DND-41 (cell line): Measurements from ENCODE around the gene VWCE.

Source experiments
- ATAC-seq: fragments of 200-7000 bp; cut with Tn5 transposase; 3 replicates; pipeline ENCODE4 v1.9.1; 2021; ENCODE audit warnings: low read depth; ENCODE audit not compliant: insufficient read depth
- DNase-seq: peaks from one replicate; pipeline ENCODE4 v3.0.0-alpha.2; 2020
- H2AFZ ChIP-seq: 2 replicates; pipeline ENCODE4 v1.6.0; 2012; ENCODE audit warnings: low read depth, low read length
- H3K27ac ChIP-seq: 2 replicates; pipeline ENCODE4 v1.5.1; 2012; ENCODE audit warnings: low read length, inconsistent platforms
- H3K27me3 ChIP-seq: fragments of 200-600 bp; sonication (generic); 2 replicates; pipeline ENCODE4 v1.6.0; 2012; ENCODE audit warnings: low read length, mild to moderate bottlenecking, inconsistent platforms; ENCODE audit not compliant: insufficient read depth, poor library complexity
- H3K36me3 ChIP-seq: 2 replicates; pipeline ENCODE4 v1.5.1; 2012; ENCODE audit warnings: low read length, inconsistent platforms; ENCODE audit not compliant: insufficient read depth
- H3K4me1 ChIP-seq: 2 replicates; pipeline ENCODE4 v1.5.1; 2012; ENCODE audit warnings: mild to moderate bottlenecking, low read length; ENCODE audit not compliant: insufficient read depth
- H3K4me2 ChIP-seq: 2 replicates; pipeline ENCODE4 v1.6.0; 2012; ENCODE audit warnings: mild to moderate bottlenecking, moderate library complexity, low read length, inconsistent platforms; ENCODE audit not compliant: insufficient read depth
- H3K4me3 ChIP-seq, 2 experiments: fragments of 200-600 bp in 1 of 2; shearing (Covaris generic) in 1 of 2; 2 replicates each; pipeline ENCODE4 v1.5.1; 2012 to 2016; ENCODE audit warnings: inconsistent platforms in 2 of 2, low read length in 2 of 2, mild to moderate bottlenecking in 2 of 2, low read depth in 1 of 2, moderate library complexity in 1 of 2
- H3K79me2 ChIP-seq: 2 replicates; pipeline ENCODE4 v1.6.0; 2012; ENCODE audit warnings: low read length, inconsistent platforms; ENCODE audit not compliant: insufficient read depth
- H3K9ac ChIP-seq: 2 replicates; pipeline ENCODE4 v1.6.0; 2012; ENCODE audit warnings: low read depth, mild to moderate bottlenecking, inconsistent platforms, low read length, moderate library complexity
- H3K9me3 ChIP-seq: 2 replicates; pipeline ENCODE4 v1.5.1; 2012; ENCODE audit warnings: low read length, moderate library complexity, mild to moderate bottlenecking, inconsistent platforms; ENCODE audit not compliant: insufficient read depth, severe bottlenecking
- H4K20me1 ChIP-seq: 2 replicates; pipeline ENCODE4 v1.6.0; 2012; ENCODE audit warnings: low read length; ENCODE audit not compliant: insufficient read depth
- CTCF ChIP-seq: IDR thresholded peaks from 2 replicates; pipeline ENCODE4 v1.5.1; 2012; ENCODE audit warnings: borderline replicate concordance, low read length, moderate library complexity, mild to moderate bottlenecking; ENCODE audit not compliant: poor library complexity, severe bottlenecking; ENCODE audit errors: extremely low read depth
- EZH2 ChIP-seq: IDR thresholded peaks from 3 replicates; pipeline ENCODE4 v1.6.1; 2012; ENCODE audit warnings: borderline replicate concordance, low read depth, mild to moderate bottlenecking, moderate library complexity, low read length, inconsistent platforms; ENCODE audit not compliant: severe bottlenecking

The VWCE gene

GRCh38 chr11:61265357-61265756 lies 29.8 kb downstream of the VWCE start:
- no peaks in the 10 kb centered on the region for H3K27me3 ChIP-seq
- no peak for ATAC-seq
- DNase-seq, result no peak

GRCh38 chr11:61264795-61265194 lies 30.3 kb downstream of the VWCE start:
- Histone ChIP-seq H3K4me2 (no peak overlapping the region), H3K9ac (no peak overlapping the region), H3K36me3 (no peaks in the 10 kb centered on the region), H3K4me1 (no peaks in the 10 kb centered on the region), H3K79me2 (no peaks in the 10 kb centered on the region), H3K27ac (no peak overlapping the region), H3K4me3 (no peak overlapping the region), H4K20me1 (no peaks in the 10 kb centered on the region), H3K9me3 (no peaks in the 10 kb centered on the region), H2AFZ (no peak overlapping the region), H3K27me3 (no peaks in the 10 kb centered on the region)
- no peak for TF ChIP-seq CTCF
- TF ChIP-seq EZH2, result no peak
- no peak for DNase-seq
- no peak for ATAC-seq

More at GRCh38 chr11:61265357-61265756, 29.8 kb downstream of the VWCE start:
- no peak overlapping the region for H3K4me2 ChIP-seq
- no peaks in the 10 kb centered on the region for H3K79me2 ChIP-seq
- no peak overlapping the region for H2AFZ ChIP-seq
- H3K9ac ChIP-seq, result no peak overlapping the region
- no peaks in the 10 kb centered on the region for H3K9me3 ChIP-seq
- TF ChIP-seq CTCF (no peak), EZH2 (no peak)
- no peak overlapping the region for H3K4me3 ChIP-seq
- no peaks in the 10 kb centered on the region for H4K20me1 ChIP-seq
- H3K4me1 ChIP-seq, result no peaks in the 10 kb centered on the region
- no peak overlapping the region for H3K27ac ChIP-seq
- H3K36me3 ChIP-seq, result no peaks in the 10 kb centered on the region

GRCh38 chr11:61264371-61264770 lies 30.7 kb downstream of the VWCE start:
- TF ChIP-seq CTCF (no peak), EZH2 (no peak)
- H3K79me2 ChIP-seq, result no peaks in the 10 kb centered on the region
- H2AFZ ChIP-seq, result no peak overlapping the region
- H3K4me3 ChIP-seq, result no peak overlapping the region
- ATAC-seq (no peak), DNase-seq (no peak)
- no peak overlapping the region for H3K27ac ChIP-seq
- no peaks in the 10 kb centered on the region for H3K36me3 ChIP-seq
- no peaks in the 10 kb centered on the region for H3K9me3 ChIP-seq
- no peak overlapping the region for H3K9ac ChIP-seq
- no peak overlapping the region for H3K4me2 ChIP-seq
- no peaks in the 10 kb centered on the region for H4K20me1 ChIP-seq
- H3K27me3 ChIP-seq, result no peaks in the 10 kb centered on the region
- H3K4me1 ChIP-seq, result no peaks in the 10 kb centered on the region

- H3K9me3 ChIP-seq, result no peaks in the 10 kb centered on the region
- H4K20me1 ChIP-seq, result no peaks in the 10 kb centered on the region
- DNase-seq (no peak), ATAC-seq (no peak)
- H3K36me3 ChIP-seq, result no peaks in the 10 kb centered on the region
- no peaks in the 10 kb centered on the region for H3K4me1 ChIP-seq
- no peak overlapping the region for H3K9ac ChIP-seq
- no peak overlapping the region for H3K4me2 ChIP-seq
- no peaks in the 10 kb centered on the region for H3K79me2 ChIP-seq
- no peak overlapping the region for H2AFZ ChIP-seq
- H3K27ac ChIP-seq, result no peak overlapping the region
- TF ChIP-seq EZH2, result no peak
- TF ChIP-seq CTCF, result no peak
- H3K27me3 ChIP-seq, result no peaks in the 10 kb centered on the region
- H3K4me3 ChIP-seq, result no peak overlapping the region
These were observed 35.8 kb downstream of the VWCE start for GRCh38 chr11:61259363-61259762.
